GM19455 (cell line): ENCODE data around the gene CCDC69.
"Not testable (repeated sequence)": the region's sequence is repeated elsewhere in the genome, so short reads cannot be mapped to it uniquely, and the experiment has no call there.

Experiments used
- ATAC-seq: cut with Tn5 transposase; IDR thresholded peaks from one replicate; pipeline ENCODE4 v1.9.1; 2021; ENCODE audit not compliant: unreplicated experiment

Gene CCDC69

DNA sequence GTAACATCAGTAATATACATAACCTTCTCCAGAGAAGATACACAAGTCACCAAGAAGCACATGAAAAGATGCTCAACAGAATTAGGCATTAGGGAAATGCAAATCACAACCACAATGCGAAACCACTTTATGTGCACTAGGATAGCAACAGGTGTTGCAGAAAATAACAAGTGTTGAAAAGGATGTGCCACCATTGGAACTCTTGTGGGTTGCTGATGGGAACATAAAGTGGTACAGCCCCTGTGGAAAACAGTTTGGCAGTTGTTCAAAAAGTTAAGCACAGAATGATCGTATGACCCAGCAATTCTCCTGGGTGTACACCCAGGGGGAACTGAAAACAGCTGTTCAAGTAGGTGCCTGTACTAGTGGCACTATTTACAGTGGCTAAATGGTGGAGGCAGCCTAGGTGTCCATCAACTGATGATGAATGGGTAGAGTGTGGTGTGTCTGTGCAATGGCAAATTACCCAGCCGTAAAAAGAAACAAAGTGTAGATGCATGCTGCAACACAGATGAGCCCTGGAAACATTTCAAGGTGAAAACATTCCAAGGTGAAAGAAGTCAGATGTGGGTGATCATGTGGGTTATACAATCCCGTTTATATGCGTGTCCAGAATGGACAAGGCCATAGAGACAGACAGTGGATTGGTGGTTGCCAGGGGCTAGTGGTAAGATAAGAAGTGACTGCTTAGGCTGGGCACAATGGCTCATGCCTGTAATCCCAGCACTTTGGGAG is 27.2 kb downstream of the CCDC69 start:
- ATAC-seq: peak; percentile 85

DNA sequence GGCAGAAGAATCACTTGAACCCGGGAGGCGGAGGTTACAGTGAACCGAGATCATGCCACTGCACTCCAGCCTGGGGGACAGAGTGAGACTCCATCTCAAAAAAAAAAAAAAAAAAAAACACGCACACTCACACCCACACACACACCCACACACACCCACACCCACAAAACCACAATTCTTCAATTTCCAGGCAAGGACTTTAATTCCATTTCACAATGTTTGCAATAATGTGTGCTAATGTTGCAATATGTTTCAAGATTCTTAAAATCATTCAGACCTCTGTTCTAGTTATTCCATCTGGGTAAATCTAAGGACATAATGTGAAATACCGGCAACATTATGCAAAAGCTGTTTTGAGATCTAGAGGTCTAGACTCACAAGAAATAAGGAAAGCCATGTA is 28.3 kb downstream of the CCDC69 start:
- ATAC-seq: no peak

DNA sequence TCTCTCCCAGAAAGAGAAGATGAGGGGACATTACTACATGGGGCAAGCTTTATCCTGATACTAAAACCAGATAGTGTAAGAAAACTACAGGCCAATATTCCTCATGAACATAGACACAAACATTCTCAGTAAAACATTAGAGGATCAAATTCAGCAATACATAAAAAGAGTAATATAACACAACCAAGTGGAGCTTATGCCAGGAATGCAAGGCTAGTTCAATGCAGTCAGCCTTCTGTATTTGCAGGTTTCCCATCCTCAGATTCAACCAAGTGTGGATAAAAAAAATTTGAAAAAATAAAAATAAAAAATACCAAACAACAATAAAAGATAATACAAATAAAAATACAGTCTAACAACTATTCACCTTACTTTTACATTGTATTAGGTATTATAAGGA is 31.3 kb downstream of the CCDC69 start:
- no peak for ATAC-seq

DNA sequence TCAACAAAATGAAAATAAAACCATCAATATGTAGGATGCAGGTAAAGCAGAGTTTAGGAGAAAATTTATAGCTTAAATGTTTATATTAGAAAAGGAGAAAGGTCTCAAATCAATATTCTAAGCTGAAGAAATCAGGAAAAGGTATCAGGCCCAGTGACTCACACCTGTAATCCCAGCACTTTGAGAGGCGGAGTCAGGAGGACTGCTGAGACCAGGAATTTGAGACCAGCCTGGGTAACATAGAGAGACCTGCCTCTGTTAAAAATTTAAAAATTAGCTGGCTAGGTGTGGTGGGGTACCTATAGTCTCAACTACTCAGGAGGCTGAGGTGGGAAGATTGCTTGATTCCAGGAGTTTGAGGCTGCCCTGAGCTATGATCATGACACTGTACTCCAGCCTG is 32.2 kb downstream of the CCDC69 start:
- ATAC-seq: no peak

DNA sequence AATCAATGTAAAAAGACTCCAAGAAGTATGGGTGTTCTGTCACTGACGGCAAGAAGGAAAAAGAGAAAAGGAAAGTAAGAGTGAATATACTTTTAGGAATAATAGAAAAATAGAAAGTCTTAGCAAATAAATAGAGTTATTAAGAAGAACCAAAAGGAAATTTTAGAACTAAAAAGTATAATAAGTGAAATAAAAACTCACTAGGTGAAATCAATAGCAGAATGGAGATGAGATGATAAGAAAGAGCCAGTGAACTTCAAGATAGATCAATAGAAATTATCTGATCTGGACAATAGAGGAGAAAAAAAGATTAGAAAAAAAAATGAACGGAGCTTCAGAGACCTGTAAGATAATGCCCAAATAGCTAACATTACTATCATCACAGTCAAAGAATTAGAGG is 34.7 kb downstream of the CCDC69 start:
- ATAC-seq: no peak

DNA sequence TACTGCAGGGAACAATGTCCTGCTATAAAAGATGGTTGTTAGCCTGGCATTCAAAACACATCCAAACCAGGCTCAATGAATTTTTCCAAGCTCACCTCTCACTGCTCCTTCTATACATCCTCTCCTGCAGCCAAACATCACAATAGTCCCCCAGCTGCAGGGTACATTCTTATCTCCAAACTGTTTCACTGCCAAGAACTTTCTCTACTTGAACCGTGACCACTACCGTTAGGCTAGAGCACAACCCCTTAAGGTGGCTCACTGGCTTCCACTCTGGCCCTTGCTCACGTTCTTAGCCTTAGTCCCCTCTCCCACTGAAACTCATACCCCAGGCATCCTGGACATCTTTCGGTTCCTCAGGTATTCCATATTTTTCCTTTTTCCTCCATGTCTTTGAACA is 37.4 kb downstream of the CCDC69 start:
- ATAC-seq: no peak

DNA sequence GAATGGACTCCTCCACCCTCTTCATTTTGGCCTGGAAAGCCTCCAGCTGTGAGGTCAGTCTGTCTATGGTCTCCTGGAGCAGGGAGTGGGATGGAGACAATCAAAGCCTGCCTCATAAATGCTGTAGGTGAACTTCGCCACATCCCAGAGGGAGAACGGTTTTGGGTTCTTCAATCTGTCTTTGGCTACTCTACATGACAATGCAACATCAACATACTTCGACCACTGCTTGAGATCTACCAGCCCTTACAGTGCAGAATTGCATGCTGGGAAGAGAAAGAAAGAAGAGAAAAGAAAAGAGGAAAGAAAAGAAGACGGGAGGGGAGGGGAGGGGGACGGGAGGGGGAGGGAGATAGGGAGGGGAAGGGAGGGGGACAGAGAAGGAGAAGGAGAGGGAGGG is 37.8 kb downstream of the CCDC69 start:
- ATAC-seq: no peak

DNA sequence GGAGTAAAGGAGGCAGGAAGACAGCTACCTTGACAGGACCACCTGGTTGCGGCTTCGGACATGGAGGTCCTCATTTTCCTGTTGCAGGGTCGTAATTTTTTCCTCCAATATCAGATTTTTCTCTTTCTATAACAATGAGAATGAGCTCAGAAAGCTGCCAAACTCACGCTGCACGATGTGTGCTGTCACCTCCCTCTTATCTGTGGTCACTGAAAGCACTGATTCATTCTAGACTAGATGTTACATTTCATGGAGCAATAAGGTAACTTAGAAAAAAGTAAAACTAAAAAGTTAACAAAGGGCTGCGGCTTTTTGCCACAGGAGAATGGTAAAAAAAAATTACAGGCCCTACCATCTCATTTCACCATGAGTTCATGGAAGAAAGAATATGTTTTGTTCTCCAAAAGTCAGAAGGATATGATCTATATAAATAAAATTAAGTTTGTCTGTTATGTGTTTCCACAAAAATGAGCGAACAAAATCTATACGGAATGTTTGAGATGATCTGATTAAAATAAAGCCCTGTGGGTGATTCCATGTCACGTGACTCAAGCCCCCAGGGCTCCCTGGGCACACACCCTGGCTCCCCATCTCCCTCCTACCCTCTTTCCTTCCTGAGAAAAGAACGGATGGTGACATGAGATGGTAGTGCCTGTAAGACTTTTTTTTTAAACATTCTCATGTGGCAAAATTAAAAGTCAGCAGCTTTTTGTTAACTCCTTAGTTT is 39.4 kb downstream of the CCDC69 start:
- no peak for ATAC-seq

DNA sequence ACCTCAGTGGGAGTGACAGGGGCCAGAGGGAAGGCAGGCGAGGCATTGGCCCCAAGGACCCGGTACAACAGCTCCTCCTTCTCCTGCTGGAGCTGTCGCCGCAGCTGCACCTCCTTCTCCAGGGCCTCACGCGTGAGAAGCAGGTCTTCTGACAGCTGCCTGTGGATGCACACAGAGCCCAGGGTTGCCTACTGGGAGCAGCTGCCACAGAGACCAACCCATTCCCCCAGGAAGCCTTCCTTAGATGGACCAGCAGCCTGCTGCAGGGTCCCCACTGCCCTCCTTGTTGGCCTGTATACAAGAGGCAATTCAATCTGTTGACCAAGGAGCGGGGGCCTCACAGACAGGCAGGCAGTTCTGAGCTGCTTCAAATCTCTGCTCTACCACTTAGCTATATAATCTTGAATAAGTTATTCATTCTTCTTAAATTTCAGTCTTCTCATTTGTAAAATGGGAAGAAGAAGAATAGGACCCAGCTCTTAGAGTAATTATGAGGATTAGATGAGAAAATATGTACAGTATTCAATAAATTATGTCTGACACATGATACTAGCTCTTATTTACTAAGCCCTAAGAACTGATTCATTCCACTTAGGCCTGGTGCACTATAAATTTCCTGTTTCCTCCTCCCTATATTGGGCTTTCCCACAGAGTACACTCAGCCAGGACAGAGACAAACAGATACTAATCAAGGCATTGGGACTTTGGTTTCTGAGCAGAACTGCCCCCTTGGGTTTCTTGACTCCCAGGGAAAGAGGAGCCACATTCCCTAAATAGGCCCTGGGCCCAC is 40.2 kb downstream of the CCDC69 start:
- no peak for ATAC-seq

DNA sequence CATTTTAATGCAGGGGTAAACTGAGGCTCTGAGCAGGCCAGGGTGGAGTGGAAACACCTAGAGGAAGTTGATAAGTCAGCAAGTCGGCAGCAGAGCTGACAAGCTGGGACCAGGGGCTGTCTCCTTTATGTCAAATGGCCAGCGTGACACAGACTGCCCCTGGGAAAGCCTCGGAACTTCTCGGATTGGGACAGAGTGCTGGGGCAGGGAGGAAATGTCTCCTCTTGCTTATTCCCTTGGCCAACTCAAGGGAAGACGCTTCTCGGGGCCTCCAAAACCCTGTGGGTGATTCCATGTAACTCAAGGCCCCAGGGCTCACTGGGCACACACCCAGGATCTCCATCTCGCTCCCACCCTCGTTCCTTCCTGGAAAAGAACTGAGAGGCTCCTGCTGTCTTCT is 40.9 kb downstream of the CCDC69 start:
- no peak for ATAC-seq

DNA sequence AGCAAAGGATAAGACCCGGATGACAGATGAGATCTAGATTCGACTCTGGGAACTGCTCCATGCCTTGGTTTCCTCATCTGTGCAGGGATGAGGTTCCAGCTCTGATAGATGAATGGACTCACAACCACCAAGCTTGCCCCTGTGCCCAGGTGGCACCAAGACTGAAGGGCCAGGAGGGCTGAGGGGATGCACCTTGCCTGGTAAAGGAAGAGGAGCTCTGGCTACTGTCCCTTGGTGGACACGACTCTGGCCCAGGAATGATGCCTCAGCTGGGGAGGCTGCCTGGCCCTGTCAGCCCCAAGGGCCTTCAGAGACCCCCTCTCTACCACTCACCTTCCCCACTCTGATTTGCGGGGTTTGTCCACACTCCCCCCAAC is 41.4 kb downstream of the CCDC69 start:
- ATAC-seq: no peak

DNA sequence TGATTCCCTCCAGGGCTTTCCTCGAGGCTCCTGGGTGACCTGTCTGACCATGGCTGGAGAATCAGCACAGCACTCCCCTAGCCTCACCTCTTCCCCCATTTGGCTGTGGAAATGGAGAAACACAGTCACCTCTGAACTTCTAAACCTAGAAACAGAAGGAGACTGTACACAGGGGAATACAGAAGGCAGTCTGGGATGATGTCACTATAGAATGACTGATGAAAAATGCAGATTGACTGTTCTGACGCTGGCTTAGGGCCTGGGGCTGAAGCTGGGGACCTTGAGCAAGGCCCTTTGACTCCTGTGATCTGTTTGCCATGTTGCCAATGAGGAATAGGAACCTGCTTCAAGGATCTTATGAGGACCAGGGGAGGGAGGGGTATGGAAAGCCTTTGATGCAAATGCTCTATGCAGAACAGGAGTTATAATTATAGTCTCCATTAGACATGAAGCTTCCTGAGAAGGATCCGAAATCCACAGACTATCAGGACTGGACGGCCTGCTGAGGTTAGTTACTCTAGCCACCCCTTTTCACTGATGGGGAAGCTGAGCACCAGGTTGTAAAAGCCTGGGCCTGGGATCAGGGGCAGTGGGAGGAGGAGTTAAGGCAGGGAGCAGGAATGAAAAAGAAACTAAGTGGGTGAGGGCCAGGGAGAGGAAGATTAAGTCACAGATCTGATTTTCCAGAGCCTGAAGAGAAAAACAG is 41.9 kb downstream of the CCDC69 start:
- no peak for ATAC-seq

DNA sequence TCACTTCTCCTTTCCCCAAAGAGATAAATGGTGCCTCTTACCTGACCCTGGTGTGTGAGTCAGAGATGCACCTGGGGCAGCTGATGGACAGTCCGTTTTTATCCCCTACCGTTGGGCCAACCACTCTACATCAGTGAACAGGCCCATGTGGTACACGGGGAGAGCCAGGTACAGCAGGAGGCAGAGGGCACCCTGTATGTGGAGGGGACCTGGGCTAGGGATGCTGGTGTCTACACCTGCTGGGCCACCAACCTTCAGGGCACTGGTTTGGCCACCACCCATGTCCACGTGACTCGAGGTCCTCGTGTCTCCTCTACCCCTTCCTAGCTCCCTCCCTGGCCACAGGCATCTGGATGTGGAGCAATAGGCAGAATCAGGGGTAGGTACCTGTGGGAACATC is 43.6 kb downstream of the CCDC69 start:
- no peak for ATAC-seq

DNA sequence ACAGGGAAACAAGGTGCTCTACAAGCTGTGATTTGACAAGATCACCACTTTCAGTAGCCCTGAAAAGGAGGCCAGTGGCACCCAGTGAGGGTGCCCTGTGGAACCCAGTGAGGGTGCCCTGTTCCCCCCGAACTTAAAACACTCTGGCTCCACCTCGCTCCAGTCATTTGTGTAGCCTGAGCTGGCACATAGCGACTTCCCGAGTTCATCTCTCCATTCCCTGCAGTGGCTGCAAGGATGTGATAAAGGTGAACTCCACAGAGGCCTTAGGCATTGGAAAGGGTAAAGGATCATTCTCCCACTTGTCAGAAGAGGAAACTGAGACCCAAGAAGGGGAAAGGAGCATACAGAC is 44.4 kb downstream of the CCDC69 start:
- ATAC-seq: no peak

DNA sequence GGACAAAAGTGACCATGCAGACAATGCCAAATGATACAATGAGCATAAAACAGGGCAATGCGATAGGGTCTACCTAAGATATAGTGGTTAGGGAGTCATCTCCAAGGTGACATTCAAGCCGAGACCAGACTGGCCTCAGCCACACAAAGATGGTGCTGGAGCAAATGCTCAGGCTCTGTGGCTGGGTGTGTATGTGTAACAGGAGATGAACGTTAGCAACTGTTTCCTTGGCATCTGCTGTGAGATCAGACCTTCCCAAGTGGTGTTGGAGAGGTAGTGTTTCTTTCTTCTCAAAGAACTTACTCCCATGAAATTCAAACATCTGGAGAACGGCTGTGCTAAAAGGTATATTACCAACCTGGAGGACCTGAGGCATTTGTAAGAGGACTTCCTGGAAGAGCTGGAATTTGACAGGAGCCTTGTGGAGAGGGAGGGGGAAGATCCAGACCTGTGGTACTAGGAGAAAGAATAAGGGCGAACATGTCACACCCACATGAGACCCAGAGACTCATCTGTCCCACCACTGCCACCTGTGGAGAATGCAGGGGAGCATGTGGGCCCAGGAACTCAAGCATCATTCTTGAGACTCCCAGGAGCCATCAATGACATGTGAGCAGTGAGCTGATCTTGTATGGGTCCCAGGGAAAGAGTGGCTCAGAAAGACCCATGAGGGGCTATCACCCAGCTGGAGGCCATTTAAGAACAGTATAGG is 45.0 kb downstream of the CCDC69 start:
- no peak for ATAC-seq

DNA sequence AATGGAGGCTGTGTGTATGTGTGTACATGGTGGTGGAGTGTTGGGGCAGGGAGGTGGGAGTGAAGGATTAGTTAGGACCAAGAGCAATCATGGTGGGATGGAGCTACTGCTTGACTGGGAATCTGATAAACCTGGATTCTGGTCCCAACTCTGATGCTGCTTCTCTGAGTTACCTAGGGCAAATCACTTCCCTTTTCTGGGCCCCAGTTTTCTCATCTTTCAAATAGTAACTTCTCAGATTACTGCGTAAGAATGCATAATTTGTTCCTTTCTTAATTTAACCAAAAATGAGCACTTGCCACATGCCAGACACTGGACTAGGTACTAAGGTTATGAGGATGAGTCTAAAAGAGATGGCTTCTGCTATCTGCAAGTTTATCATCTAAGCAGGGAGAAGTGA is 45.5 kb downstream of the CCDC69 start:
- ATAC-seq: no peak

DNA sequence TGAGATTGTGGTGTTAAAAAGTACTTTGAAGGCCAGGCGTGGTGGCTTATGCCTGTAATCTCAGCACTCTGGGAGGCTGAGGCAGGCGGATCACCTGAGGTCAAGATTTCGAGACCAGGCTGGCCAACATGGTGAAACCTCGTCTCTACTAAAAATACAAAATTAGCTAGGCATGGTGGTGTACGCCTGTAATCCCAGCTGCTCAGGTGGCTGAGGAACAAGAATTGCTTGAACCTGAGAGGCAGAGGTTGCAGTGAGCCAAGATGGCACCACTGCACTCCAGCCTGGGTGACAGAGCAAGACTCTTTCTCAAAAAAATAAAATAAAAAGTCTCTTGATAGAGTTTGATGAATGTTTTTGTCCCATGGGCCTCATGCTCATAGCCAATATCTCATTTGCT is 47.6 kb downstream of the CCDC69 start:
- ATAC-seq: not testable (repeated sequence)

DNA sequence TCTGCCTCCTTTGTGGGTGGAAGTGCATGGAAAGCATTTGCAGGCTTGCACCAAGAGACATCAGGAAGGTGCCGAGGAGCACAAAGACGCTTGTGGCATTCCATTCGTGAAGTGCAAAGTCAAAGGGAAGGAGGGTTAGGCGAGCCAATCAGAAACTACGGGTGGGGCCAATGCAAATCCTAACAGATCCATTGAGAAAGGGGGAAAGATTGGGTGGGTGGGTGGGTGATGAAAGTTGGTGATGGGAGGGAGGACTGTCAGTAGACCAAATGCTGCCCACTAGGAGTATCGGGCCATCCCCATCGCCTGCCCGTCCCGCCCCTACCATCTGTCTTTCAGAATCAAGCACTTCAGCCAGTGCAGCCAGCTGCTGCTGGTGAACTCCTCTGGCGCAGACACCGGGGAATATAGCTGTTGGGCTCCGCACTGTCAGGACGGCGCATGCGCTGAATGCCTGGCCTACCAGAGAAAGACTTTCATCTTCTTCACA is 49.2 kb downstream of the CCDC69 start:
- no peak for ATAC-seq

DNA sequence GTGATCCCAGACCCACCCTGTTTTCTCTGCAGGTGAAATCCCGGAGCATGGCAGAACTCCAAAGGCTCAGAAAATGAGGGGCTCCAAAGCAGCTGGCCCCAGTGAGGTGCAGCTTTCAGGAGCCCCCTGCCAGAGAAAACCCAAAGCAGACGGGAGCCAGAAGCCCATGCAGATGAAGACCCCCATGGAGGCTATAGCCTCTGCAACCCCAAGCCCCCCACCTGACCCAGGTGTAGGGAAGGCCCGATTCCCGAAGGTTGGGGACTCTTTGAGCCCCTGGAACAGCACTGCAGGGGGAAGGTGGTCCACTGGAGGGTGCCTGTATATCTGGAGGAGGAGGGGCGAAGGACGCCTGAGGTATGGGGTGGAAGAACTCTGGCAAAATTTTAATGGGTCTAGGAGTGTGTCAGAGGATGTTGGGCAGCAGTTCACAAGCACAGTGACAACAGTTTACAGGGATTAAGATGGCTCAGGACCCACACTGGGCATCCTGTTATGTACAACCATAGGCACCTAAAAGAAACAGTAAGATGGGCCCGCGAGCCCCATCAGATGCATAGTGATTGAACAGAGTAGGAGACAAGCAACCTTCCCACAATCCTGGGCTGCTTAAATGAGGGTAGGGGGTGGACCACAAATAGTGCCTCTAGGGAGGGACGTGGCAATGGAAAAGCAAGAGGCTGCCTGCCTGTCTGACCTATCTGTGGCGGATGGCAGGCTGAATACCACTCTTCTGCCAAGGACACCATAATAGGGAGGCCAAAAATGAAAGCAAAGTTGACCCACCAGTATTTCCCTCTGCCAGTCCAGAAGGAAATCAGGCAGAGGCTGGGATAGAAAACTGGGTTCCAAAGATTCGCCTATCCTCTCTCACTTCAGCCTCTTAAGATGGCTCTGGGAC is 49.9 kb downstream of the CCDC69 start:
- no peak for ATAC-seq

DNA sequence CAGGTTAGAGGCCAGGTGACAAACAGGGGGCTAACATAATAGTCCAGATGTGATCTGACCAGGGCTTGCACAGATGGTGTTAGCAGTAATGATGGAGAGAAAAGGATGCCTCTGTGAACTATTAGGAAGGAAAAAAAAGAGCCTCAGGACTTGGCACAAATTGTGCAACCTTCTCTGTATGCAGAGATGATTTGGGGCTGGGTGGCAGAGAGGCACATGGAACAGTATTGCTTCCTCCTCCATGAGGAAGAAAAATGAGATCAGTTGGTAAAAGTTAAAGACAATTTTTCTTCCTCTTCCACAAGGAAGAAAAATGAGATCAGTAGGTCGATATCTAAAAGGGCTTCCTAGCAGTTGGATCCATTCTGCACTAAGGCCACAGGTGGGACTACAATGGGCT is 52.4 kb downstream of the CCDC69 start:
- no peak for ATAC-seq
